H9 (cell line): ENCODE measurements around the gene PDLIM7. TPM values are rescaled to one million over a fixed set of nuclear protein-coding genes. Genes with fewer than 3 reads are reported as not detected.

ENCODE experiments used
- DNase-seq: peaks from one replicate; pipeline ENCODE4 v3.0.0-alpha.2; 2017
- H2AFZ ChIP-seq: one replicate; pipeline ENCODE4 v1.6.1; 2013; ENCODE audit warnings: mild to moderate bottlenecking, low read length, control low read depth, moderate library complexity
- H2AK5ac ChIP-seq: 2 replicates; pipeline ENCODE4 v1.6.1; 2013; ENCODE audit warnings: low read length, control low read depth, mixed read lengths; ENCODE audit not compliant: insufficient read length
- H2BK120ac ChIP-seq: one replicate; pipeline ENCODE4 v1.6.1; 2013; ENCODE audit warnings: low read depth, mild to moderate bottlenecking, low read length, control low read depth, inconsistent platforms; ENCODE audit not compliant: poor library complexity, severe bottlenecking
- H2BK12ac ChIP-seq: 2 replicates; pipeline ENCODE4 v1.6.1; 2013; ENCODE audit warnings: low read length, control low read depth, mixed read lengths, low read depth; ENCODE audit not compliant: insufficient read length
- H2BK15ac ChIP-seq: 2 replicates; pipeline ENCODE4 v1.6.1; 2013; ENCODE audit warnings: low read depth, low read length, control low read depth
- H2BK20ac ChIP-seq: one replicate; pipeline ENCODE4 v1.6.1; 2013; ENCODE audit warnings: low read depth, mild to moderate bottlenecking, low read length, control low read depth, inconsistent platforms; ENCODE audit not compliant: poor library complexity, severe bottlenecking
- H2BK5ac ChIP-seq: 2 replicates; pipeline ENCODE4 v1.6.1; 2013; ENCODE audit warnings: low read length, control low read depth, mixed read lengths; ENCODE audit not compliant: insufficient read length
- H3K14ac ChIP-seq: 2 replicates; pipeline ENCODE4 v1.6.1; 2013; ENCODE audit warnings: low read length, control low read depth; ENCODE audit not compliant: insufficient read depth
- H3K18ac ChIP-seq: 2 replicates; pipeline ENCODE4 v1.6.1; 2013; ENCODE audit warnings: low read depth, mild to moderate bottlenecking, mixed read lengths, low read length, control low read depth; ENCODE audit not compliant: insufficient read length
- H3K23ac ChIP-seq: 2 replicates; pipeline ENCODE4 v1.6.1; 2013; ENCODE audit warnings: low read length, control low read depth, mixed read lengths, low read depth; ENCODE audit not compliant: insufficient read length
- H3K23me2 ChIP-seq: 2 replicates; pipeline ENCODE4 v1.6.1; 2013; ENCODE audit warnings: low read depth, mild to moderate bottlenecking, mixed read lengths, low read length, control low read depth; ENCODE audit not compliant: insufficient read length, poor library complexity, severe bottlenecking
- H3K27ac ChIP-seq: 2 replicates; pipeline ENCODE4 v1.5.1; 2013; ENCODE audit warnings: low read length, control low read depth, mixed read lengths, low read depth; ENCODE audit not compliant: insufficient read length
- H3K27me3 ChIP-seq: 2 replicates; pipeline ENCODE4 v1.6.1; 2013; ENCODE audit warnings: low read length, control low read depth, inconsistent platforms; ENCODE audit not compliant: insufficient read depth
- H3K4ac ChIP-seq: 2 replicates; pipeline ENCODE4 v1.6.1; 2013; ENCODE audit warnings: low read depth, mild to moderate bottlenecking, control low read depth, inconsistent platforms, low read length, moderate library complexity
- H3K4me1 ChIP-seq: 2 replicates; pipeline ENCODE4 v1.6.1; 2013; ENCODE audit warnings: low read length, control low read depth, inconsistent platforms; ENCODE audit not compliant: insufficient read depth
- H3K4me2 ChIP-seq: 2 replicates; pipeline ENCODE4 v1.6.1; 2013; ENCODE audit warnings: low read length, control low read depth, mixed read lengths; ENCODE audit not compliant: insufficient read length, insufficient read depth
- H3K56ac ChIP-seq: 2 replicates; pipeline ENCODE4 v1.6.1; 2013; ENCODE audit warnings: low read depth, mild to moderate bottlenecking, mixed read lengths, low read length, control low read depth; ENCODE audit not compliant: insufficient read length
- H3K79me1 ChIP-seq: 2 replicates; pipeline ENCODE4 v1.6.1; 2013; ENCODE audit warnings: low read depth, mild to moderate bottlenecking, moderate library complexity, low read length, control low read depth, inconsistent platforms; ENCODE audit not compliant: insufficient read depth, poor library complexity, severe bottlenecking
- H3K79me2 ChIP-seq: 2 replicates; pipeline ENCODE4 v1.6.1; 2013; ENCODE audit warnings: low read length, control low read depth, inconsistent platforms; ENCODE audit not compliant: insufficient read depth
- H3K9ac ChIP-seq: 2 replicates; pipeline ENCODE4 v1.6.1; 2013; ENCODE audit warnings: low read length, control low read depth, mixed read lengths; ENCODE audit not compliant: insufficient read length; ENCODE audit errors: extremely low read depth
- H3K9me3 ChIP-seq: one replicate; pipeline ENCODE4 v1.6.1; 2013; ENCODE audit warnings: low read depth, low read length, inconsistent platforms; ENCODE audit not compliant: control insufficient read depth
- H3T11ph ChIP-seq: one replicate; pipeline ENCODE4 v1.6.1; 2013; ENCODE audit warnings: mild to moderate bottlenecking, low read length, control low read depth, inconsistent platforms
- H4K20me1 ChIP-seq: one replicate; pipeline ENCODE4 v1.6.1; 2013; ENCODE audit not compliant: control insufficient read depth, insufficient read length, insufficient read depth
- H4K5ac ChIP-seq: 2 replicates; pipeline ENCODE4 v1.6.1; 2013; ENCODE audit warnings: low read depth, mild to moderate bottlenecking, mixed read lengths, low read length, control low read depth; ENCODE audit not compliant: insufficient read length
- H4K8ac ChIP-seq: replicated peaks from 2 replicates; pipeline ENCODE4 v1.6.1; 2013; ENCODE audit warnings: low read length, control low read depth, mixed read lengths, low read depth; ENCODE audit not compliant: insufficient read length
- H4K91ac ChIP-seq: 2 replicates; pipeline ENCODE4 v1.6.1; 2013; ENCODE audit warnings: low read depth, mild to moderate bottlenecking, moderate library complexity, mixed read lengths, low read length, control low read depth; ENCODE audit not compliant: insufficient read length
- H3K27ac Mint-ChIP-seq, 3 experiments: 2 replicates in 2 of 3; 3 replicates in 1 of 3; pipeline ENCODE4 v1.8.0; 2020 to 2021; ENCODE audit warnings: mixed read lengths in 3 of 3, mild to moderate bottlenecking in 1 of 3, moderate library complexity in 1 of 3
- H3K27me3 Mint-ChIP-seq: 2 replicates; pipeline ENCODE4 v1.8.0; 2021; ENCODE audit warnings: low read depth, mild to moderate bottlenecking, moderate library complexity, mixed read lengths
- H3K36me3 Mint-ChIP-seq, 3 experiments: 2 replicates in 2 of 3; 3 replicates in 1 of 3; pipeline ENCODE4 v1.8.0; 2020 to 2021; ENCODE audit warnings: low read depth in 3 of 3, mixed read lengths in 3 of 3; ENCODE audit not compliant: insufficient read depth in 1 of 3
- H3K4me1 Mint-ChIP-seq, 2 experiments: 2 replicates each; pipeline ENCODE4 v1.8.0; 2020; ENCODE audit warnings: mixed read lengths in 2 of 2
- H3K4me3 Mint-ChIP-seq, 2 experiments: 2 replicates in 1 of 2; 3 replicates in 1 of 2; pipeline ENCODE4 v1.8.0; 2020 to 2021; ENCODE audit warnings: mild to moderate bottlenecking in 2 of 2, mixed read lengths in 2 of 2, moderate library complexity in 1 of 2
- H3K9me3 Mint-ChIP-seq, 2 experiments: 2 replicates in 1 of 2; 3 replicates in 1 of 2; pipeline ENCODE4 v1.8.0; 2020; ENCODE audit warnings: mild to moderate bottlenecking in 2 of 2, mixed read lengths in 2 of 2, moderate library complexity in 1 of 2
- CTCF ChIP-seq: fragments of 200-600 bp; sonication (generic); conservative IDR thresholded peaks from 3 replicates; pipeline ENCODE4 v1.8.0; 2021; ENCODE audit warnings: antibody characterized with exemption, mild to moderate bottlenecking
- WGBS: extraction: QIAGEN DNeasy Blood & Tissue Kit; methylation state at CpG from one replicate; pipeline ENCODE4 v1.1.7; 2013; ENCODE audit warnings: missing lambda C conversion rate, low lambda C conversion rate, mixed read lengths; ENCODE audit not compliant: insufficient read length; ENCODE audit errors: extremely low coverage; 5-methylcytosine and 5-hydroxymethylcytosine counted together
- total RNA-seq: library from RNA; stranded (reverse); gene quantifications from 2 replicates; pipeline ENCODE4 v1.2.1, GENCODE V29; 2021

PDLIM7 gene
- total RNA-seq, 1 experiment from 2014 or later: 137 TPM

DNA sequence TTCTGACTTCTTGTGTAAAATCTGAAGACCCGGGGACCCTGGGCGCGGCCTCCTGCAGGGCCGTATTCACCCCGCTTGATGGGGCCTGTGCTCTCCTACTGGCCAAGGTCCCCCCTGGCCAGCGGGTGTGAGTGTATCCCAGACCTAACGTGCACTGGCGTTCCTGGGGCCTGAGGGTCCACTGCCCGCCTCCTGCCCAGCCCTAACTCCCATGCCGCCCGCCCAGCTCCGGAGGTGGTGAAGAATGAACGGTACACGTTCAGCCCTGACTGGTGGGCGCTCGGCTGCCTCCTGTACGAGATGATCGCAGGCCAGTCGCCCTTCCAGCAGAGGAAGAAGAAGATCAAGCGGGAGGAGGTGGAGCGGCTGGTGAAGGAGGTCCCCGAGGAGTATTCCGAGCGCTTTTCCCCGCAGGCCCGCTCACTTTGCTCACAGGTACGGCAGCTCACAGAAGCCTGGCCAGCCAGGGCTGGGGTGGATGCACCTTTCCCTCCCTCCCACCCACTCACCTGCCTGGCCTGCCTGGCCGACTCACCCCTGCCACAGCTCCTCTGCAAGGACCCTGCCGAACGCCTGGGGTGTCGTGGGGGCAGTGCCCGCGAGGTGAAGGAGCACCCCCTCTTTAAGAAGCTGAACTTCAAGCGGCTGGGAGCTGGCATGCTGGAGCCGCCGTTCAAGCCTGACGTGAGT, 61.4 kb downstream of the PDLIM7 start:
- Histone ChIP-seq H2BK5ac (no peak overlapping the region), H2AK5ac (no peak overlapping the region), H3K79me2 (no peaks in the 10 kb centered on the region), H3K23me2 (no peaks in the 10 kb centered on the region), H3K9ac (no peak overlapping the region), H3K27me3 (no peaks in the 10 kb centered on the region), H2BK20ac (no peak overlapping the region), H3K27ac (no peak overlapping the region), H2AFZ (no peak overlapping the region), H3K18ac (no peak overlapping the region), H3K14ac (no peak overlapping the region), H3K4me1 (no peaks in the 10 kb centered on the region), H2BK15ac (no peak overlapping the region), H2BK120ac (no peak overlapping the region), H4K91ac (no peak overlapping the region), H3K4ac (no peak overlapping the region), H3K23ac (no peak overlapping the region), H4K8ac (no peak overlapping the region), H3K56ac (no peak overlapping the region), H2BK12ac (no peak overlapping the region), H4K20me1 (peaks cover 2% of the 10 kb centered on the region), H3K79me1 (no peaks in the 10 kb centered on the region), H3K9me3 (no peaks in the 10 kb centered on the region), H3K4me2 (no peak overlapping the region), H3T11ph (no peak overlapping the region), H4K5ac (no peak overlapping the region)
- no peak for TF ChIP-seq CTCF
- Mint-ChIP-seq H3K27me3 (peaks cover 1% of the 10 kb centered on the region; the same call in 1 of the 2 replicates), H3K9me3 (peaks cover 0 to 3% of the 10 kb centered on the region in 2 experiments; a peak in 1 of 5 replicates), H3K4me1 (peaks cover 10 to 22% of the 10 kb centered on the region in 2 experiments), H3K4me3 (no peak overlapping the region; a peak in 1 of 5 replicates), H3K27ac (no peak overlapping the region), H3K36me3 (peaks cover 23 to 75% (median 63%) of the 10 kb centered on the region in 3 experiments)
- WGBS: no CpG with 5 or more reads among the region's 37 CpGs
- no peak for DNase-seq
